ENCODE measurements around the gene CST9. TPM values are rescaled to one million over a fixed set of nuclear protein-coding genes. Genes with fewer than 3 reads are reported as not detected.
A peak's percentile ranks its signal among the peaks of the same experiment; 100 is the strongest.

The CST9 gene
- total and polyA plus RNA-seq, 2 of the 13 experiments (the other 11 are each of a cell fraction or from before 2014, with no cell fraction given) = 0.07 TPM; not detected in 1

GRCh38 chr20:23565503-23566045, 40.1 kb downstream of the CST9 start:
- H3K4me1 ChIP-seq (ENCODE audit: insufficient read depth, low read length) = peaks cover 7% of the 10 kb centered on the region; the same call in 1 of the 2 replicates
- H2AFZ ChIP-seq (ENCODE audit: low read length) = no peak overlapping the region
- no peaks in the 10 kb centered on the region for H3K79me2 ChIP-seq (ENCODE audit: insufficient read depth, low read length)
- POLR2A ChIA-PET = no interaction called here
- no peaks in the 10 kb centered on the region for H4K20me1 ChIP-seq (ENCODE audit: insufficient read depth, low read length)
- in situ Hi-C loops (cut with HindIII; ENCODE audit: extremely low pct_ligation_motif_present, low pct_unique_long_range_greater_than_20kb) (no loop called here), intact Hi-C loops (cut with micrococcal nuclease; ENCODE audit: unreplicated experiment) (no loop called here)
- ATAC-seq (peak; percentile 13; the same call in 2 of the 3 replicates), FAIRE-seq (no peak), DNase-seq (ENCODE audit: low spot score) (no peak)
- CTCF ChIA-PET (ENCODE audit: low intra/inter-chr PET ratio, low total read pairs) = no interaction called here
- H3K4me3 ChIP-seq (replicated peaks in 1 of 3; ENCODE audit: insufficient read depth in 1 of 3, low read depth in 2 of 3, low read length in 3 of 3) = no peak overlapping the region
- H3K36me3 ChIP-seq (replicated peaks in 1 of 2; ENCODE audit: control insufficient read depth in 1 of 2, insufficient read depth in 2 of 2, low read length in 2 of 2) = no peaks in the 10 kb centered on the region
- H3K27ac ChIP-seq (ENCODE audit: extremely low read length, insufficient read depth, low read length) = no peak overlapping the region
- H3K27me3 ChIP-seq (ENCODE audit: control insufficient read depth in 1 of 2, insufficient read depth in 2 of 2, low read length in 2 of 2) = peaks cover 0 to 7% of the 10 kb centered on the region in 2 experiments; a peak in 1 of 5 replicates
- no peak overlapping the region for H3K4me2 ChIP-seq (ENCODE audit: low read depth, low read length)
- peaks cover 20% of the 10 kb centered on the region for H3K9me3 ChIP-seq (ENCODE audit: low read length)
- H3K9ac ChIP-seq (ENCODE audit: insufficient read depth, low read depth, low read length) = no peak overlapping the region
- BruUV-seq (replicated peaks) = no TSS peak
- 84% methylated on average over 2 of the region's 2 CpGs for WGBS (ENCODE audit: low lambda C conversion rate)
- TF ChIP-seq MAX (IDR thresholded peaks at IDR 0.05) = no peak
- no peak for TF ChIP-seq ZNF207 (IDR thresholded peaks at IDR 0.05; ENCODE audit: borderline replicate concordance)
- TF ChIP-seq POGK (CRISPR knock-in tag; conservative IDR thresholded peaks at IDR 0.05) = no peak
- TF ChIP-seq ZNF75D (CRISPR knock-in tag; IDR thresholded peaks at IDR 0.05; ENCODE audit: borderline replicate concordance) = no peak
- TF ChIP-seq ZNF276 (CRISPR knock-in tag; IDR thresholded peaks at IDR 0.05; ENCODE audit: low read depth) = no peak
- no peak for TF ChIP-seq ZNF10 (CRISPR knock-in tag; IDR thresholded peaks at IDR 0.05; ENCODE audit: borderline replicate concordance, low read depth)
- TF ChIP-seq ZNF790 (CRISPR knock-in tag; IDR thresholded peaks at IDR 0.05; ENCODE audit: borderline replicate concordance) = no peak
- no peak for TF ChIP-seq PRDM4 (CRISPR knock-in tag; IDR thresholded peaks at IDR 0.05; ENCODE audit: borderline replicate concordance)
- TF ChIP-seq MTA3 (CRISPR knock-in tag; IDR thresholded peaks at IDR 0.05) = no peak
- TF ChIP-seq REXO4 (CRISPR knock-in tag; IDR thresholded peaks at IDR 0.05; ENCODE audit: borderline replicate concordance) = no peak
- no peak for TF ChIP-seq RBAK (CRISPR knock-in tag; IDR thresholded peaks at IDR 0.05)
- TF ChIP-seq TMF1 (CRISPR knock-in tag; IDR thresholded peaks at IDR 0.05; ENCODE audit: low read depth) = no peak
- no peak for TF ChIP-seq AFF4 (CRISPR knock-in tag; IDR thresholded peaks at IDR 0.05)

Data from HepG2 (cell line).